ENCODE data around the gene DNAH5. TPM values are rescaled to one million over a fixed set of nuclear protein-coding genes. Genes with fewer than 3 reads are reported as not detected.

The DNAH5 gene
- total and polyA plus RNA-seq, 2 experiments from 2014 or later: 0.56 to 0.97 TPM

GRCh38 chr5:13989832-13990231 lies 45.3 kb upstream of the DNAH5 start:
- H3K4me3 Mint-ChIP-seq: no peak overlapping the region
- ATAC-seq: no peak

More at GRCh38 chr5:13989832-13990231, 45.3 kb upstream of the DNAH5 start:
- H4K20me1 ChIP-seq (replicated peaks; ENCODE audit: insufficient read depth): no peaks in the 10 kb centered on the region
- no peak for DNase-seq (ENCODE audit: low spot score)
- H3K4me2 ChIP-seq: no peak overlapping the region
- H3F3A ChIP-seq (replicated peaks; ENCODE audit: low read depth): no peaks in the 10 kb centered on the region
- H3K4me3 ChIP-seq: no peak overlapping the region
- H2AFZ ChIP-seq: no peak overlapping the region
- H3K27me3 ChIP-seq (ENCODE audit: insufficient read depth): no peaks in the 10 kb centered on the region
- no peak overlapping the region for H3K27ac Mint-ChIP-seq
- TF ChIP-seq REST (IDR thresholded peaks at IDR 0.05; ENCODE audit: unreplicated experiment) (no peak), CTCF (conservative IDR thresholded peaks at IDR 0.05; ENCODE audit: low read depth in 2 of 2) (no peak), CREB1 (CRISPR knock-in tag; IDR thresholded peaks at IDR 0.05; ENCODE audit: low read depth) (no peak), ETS1 (IDR thresholded peaks at IDR 0.05) (no peak), EZH2phosphoT487 (IDR thresholded peaks at IDR 0.05; ENCODE audit: unreplicated experiment) (no peak)
- H3K9me3 Mint-ChIP-seq: no peaks in the 10 kb centered on the region
- H3K9me2 ChIP-seq (ENCODE audit: insufficient read depth): no peaks in the 10 kb centered on the region
- H3K27ac ChIP-seq (ENCODE audit: low read depth): no peak overlapping the region
- H3K27me3 Mint-ChIP-seq (ENCODE audit: insufficient read depth, low read depth, poor library complexity): peaks cover 2% of the 10 kb centered on the region
- no peaks in the 10 kb centered on the region for H3K79me2 ChIP-seq (replicated peaks; ENCODE audit: insufficient read depth)
- H3K36me3 Mint-ChIP-seq (ENCODE audit: low read depth): no peaks in the 10 kb centered on the region
- no peaks in the 10 kb centered on the region for H3K36me3 ChIP-seq (ENCODE audit: insufficient read depth)
- H3K4me1 Mint-ChIP-seq: peaks cover 9% of the 10 kb centered on the region
- H3K4me1 ChIP-seq (ENCODE audit: insufficient read depth): no peaks in the 10 kb centered on the region

Data from GM23338 (cell line).